Activated B cell treated with CpG ODN at 0.5 μM for 24 hours (primary cell): ENCODE results near the gene GPR39. TPM values are rescaled to one million over a fixed set of nuclear protein-coding genes. Genes with fewer than 3 reads are reported as not detected.

Source experiments
- ATAC-seq: fragments of 200-7000 bp; cut with Tn5 transposase; one replicate; pipeline ENCODE4 v1.10.0; 2021; ENCODE audit warnings: low read depth, mild to moderate bottlenecking, moderate library complexity
- CTCF ChIA-PET: fragments of 350-600 bp; sonication (Branson Sonifier 250); formaldehyde crosslinking; loops from one replicate; lab custom pipeline; 2021; ENCODE audit warnings: antibody characterized with exemption; lab: Charles Lee
- POLR2A ChIA-PET: fragments of 350-600 bp; sonication (Branson Sonifier 250); formaldehyde crosslinking; loops from one replicate; lab custom pipeline; 2021; ENCODE audit warnings: antibody characterized with exemption; lab: Charles Lee
- DNase-seq: peaks from one replicate; pipeline ENCODE4 v3.0.0; 2022
- H3K27ac Mint-ChIP-seq: one replicate; pipeline ENCODE4 v1.8.0; 2020; ENCODE audit warnings: mixed read lengths
- H3K27me3 Mint-ChIP-seq: one replicate; pipeline ENCODE4 v1.8.0; 2021; ENCODE audit warnings: mixed read lengths
- H3K36me3 Mint-ChIP-seq: one replicate; pipeline ENCODE4 v1.8.0; 2021; ENCODE audit warnings: low read depth, mixed read lengths
- H3K4me1 Mint-ChIP-seq: one replicate; pipeline ENCODE4 v1.8.0; 2021; ENCODE audit warnings: mixed read lengths
- H3K4me3 Mint-ChIP-seq: one replicate; pipeline ENCODE4 v1.8.0; 2020; ENCODE audit warnings: mild to moderate bottlenecking, mixed read lengths
- H3K9me3 Mint-ChIP-seq: one replicate; pipeline ENCODE4 v1.8.0; 2020; ENCODE audit warnings: mixed read lengths
- intact Hi-C: fragments of 100-400 bp; cut with micrococcal nuclease; formaldehyde crosslinking; loops from one replicate; pipeline ENCODE4 v1.15.1; 2024
- total RNA-seq: library from RNA; stranded (reverse); gene quantifications from 2 replicates; pipeline ENCODE4 v1.2.3, GENCODE V29; 2022
- TF ChIP-seq, protein P1 (sequence below): fragments of 200-600 bp; IDR thresholded peaks from one replicate; pipeline ENCODE4 v1.8.0; 2022; ENCODE audit warnings: antibody characterized with exemption, mild to moderate bottlenecking

GPR39 gene
- total RNA-seq, 1 donor from 2014 or later = not detected

DNA sequence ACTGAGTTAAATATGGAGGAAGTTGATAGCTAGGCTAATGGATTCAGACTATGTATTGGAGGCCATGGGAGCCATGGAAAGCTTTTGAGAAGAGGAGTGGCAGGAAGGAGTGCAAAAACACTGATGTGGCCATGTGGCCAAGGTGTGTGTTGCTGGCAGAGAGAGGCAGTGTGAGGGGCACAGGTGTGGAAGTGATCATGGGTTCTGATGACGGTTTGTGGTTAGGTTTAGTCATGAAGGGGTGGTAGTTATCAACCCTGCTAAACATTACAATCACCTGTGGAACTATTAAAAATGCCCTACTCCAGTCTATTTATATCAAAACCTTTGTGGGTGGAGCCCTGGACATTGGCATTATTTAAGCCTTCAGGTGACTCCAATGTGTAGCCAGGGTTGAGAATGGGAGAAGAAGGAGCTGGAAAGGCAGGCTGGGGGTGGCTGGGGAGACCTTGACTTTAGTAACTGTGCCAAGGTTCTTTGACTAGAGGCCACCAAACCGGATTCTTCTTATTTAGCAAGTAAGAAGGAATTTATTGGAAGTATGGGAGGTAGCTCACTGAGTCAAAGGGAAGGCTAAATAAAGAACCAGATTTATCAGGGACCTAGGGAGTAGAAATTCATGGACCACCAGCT lies 13.5 kb downstream of the GPR39 start:
- TF ChIP-seq, protein P1, sequence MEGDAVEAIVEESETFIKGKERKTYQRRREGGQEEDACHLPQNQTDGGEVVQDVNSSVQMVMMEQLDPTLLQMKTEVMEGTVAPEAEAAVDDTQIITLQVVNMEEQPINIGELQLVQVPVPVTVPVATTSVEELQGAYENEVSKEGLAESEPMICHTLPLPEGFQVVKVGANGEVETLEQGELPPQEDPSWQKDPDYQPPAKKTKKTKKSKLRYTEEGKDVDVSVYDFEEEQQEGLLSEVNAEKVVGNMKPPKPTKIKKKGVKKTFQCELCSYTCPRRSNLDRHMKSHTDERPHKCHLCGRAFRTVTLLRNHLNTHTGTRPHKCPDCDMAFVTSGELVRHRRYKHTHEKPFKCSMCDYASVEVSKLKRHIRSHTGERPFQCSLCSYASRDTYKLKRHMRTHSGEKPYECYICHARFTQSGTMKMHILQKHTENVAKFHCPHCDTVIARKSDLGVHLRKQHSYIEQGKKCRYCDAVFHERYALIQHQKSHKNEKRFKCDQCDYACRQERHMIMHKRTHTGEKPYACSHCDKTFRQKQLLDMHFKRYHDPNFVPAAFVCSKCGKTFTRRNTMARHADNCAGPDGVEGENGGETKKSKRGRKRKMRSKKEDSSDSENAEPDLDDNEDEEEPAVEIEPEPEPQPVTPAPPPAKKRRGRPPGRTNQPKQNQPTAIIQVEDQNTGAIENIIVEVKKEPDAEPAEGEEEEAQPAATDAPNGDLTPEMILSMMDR = no peak
- intact Hi-C loops = no loop called here
- H3K27ac Mint-ChIP-seq = no peak overlapping the region
- H3K27me3 Mint-ChIP-seq = no peaks in the 10 kb centered on the region
- peaks cover 2% of the 10 kb centered on the region for H3K9me3 Mint-ChIP-seq
- H3K36me3 Mint-ChIP-seq = no peaks in the 10 kb centered on the region
- ChIA-PET CTCF (no interaction called here), POLR2A (no interaction called here)
- DNase-seq = no peak
- H3K4me1 Mint-ChIP-seq = no peaks in the 10 kb centered on the region
- ATAC-seq = no peak
- H3K4me3 Mint-ChIP-seq = no peak overlapping the region

DNA sequence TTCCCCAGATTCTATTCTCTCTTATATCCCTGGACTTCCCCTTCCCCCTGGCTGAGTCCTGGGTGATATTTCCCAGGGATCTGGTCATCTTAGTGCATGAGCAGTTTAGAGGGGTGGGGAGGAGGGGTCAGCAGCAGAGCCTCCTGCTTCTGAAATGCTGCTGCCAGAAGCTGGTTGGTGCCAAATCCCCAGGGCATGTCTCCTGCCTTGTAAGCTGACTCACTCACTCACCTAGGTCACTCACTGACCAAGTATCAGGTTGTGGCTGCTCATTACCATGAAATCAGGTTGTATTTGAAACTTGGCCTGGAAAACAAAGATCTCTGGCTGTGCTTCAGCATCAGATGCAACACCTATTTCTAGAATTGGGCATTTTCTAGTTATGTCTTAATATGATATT lies 14.3 kb downstream of the GPR39 start:
- H3K36me3 Mint-ChIP-seq = no peaks in the 10 kb centered on the region
- no peak for DNase-seq
- H3K4me1 Mint-ChIP-seq = no peaks in the 10 kb centered on the region
- H3K4me3 Mint-ChIP-seq = no peak overlapping the region
- intact Hi-C loops = no loop called here
- H3K27ac Mint-ChIP-seq = no peak overlapping the region
- ChIA-PET CTCF (no interaction called here), POLR2A (no interaction called here)
- TF ChIP-seq, protein P1 = no peak
- H3K9me3 Mint-ChIP-seq = peaks cover 2% of the 10 kb centered on the region
- H3K27me3 Mint-ChIP-seq = no peaks in the 10 kb centered on the region
- no peak for ATAC-seq

DNA sequence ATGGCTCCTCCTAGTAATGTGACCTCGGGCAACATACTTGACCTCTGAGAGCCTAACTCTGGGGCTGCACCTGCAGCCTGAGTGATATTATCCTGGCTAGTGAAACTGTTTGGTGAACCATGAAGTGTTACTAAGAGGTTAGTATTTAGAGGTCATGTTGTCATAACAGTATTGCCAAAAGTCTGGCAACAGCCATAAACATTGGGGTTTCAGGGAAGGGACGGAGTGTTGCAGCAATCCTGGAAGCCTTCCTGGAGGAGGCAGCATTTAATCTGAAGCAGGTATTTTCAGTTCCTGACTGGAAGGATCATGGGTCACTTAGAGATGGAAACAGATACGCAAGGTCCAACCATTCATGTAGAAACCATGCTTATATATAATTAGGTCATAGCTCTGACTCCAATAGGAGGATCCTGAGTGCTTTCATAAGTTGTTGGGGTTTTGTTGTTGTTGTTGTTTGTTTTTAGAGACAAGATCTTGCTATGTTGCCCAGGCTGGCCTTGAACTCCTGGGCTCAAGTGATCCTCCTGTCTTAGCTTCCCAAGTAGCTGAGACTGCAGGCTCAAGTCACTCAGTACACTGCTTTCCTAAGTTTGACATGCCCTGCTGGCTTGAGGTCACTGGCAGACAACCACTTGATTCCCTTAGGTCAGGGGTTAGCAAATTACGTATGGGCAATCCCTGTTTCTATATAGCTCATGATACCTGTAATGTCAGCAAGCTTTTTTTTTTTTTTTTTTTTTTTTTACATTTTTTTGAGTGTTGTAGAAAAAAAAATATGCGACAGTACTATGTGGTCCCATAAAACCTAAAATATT lies 21.5 kb downstream of the GPR39 start:
- CTCF ChIA-PET = no interaction called here
- no peak for DNase-seq
- no peak overlapping the region for H3K4me3 Mint-ChIP-seq
- intact Hi-C loops = no loop called here
- ATAC-seq = no peak
- H3K27me3 Mint-ChIP-seq = no peaks in the 10 kb centered on the region
- H3K36me3 Mint-ChIP-seq = no peaks in the 10 kb centered on the region
- TF ChIP-seq, protein P1 = no peak
- no peak overlapping the region for H3K27ac Mint-ChIP-seq
- POLR2A ChIA-PET = no interaction called here
- no peaks in the 10 kb centered on the region for H3K9me3 Mint-ChIP-seq
- H3K4me1 Mint-ChIP-seq = no peaks in the 10 kb centered on the region

DNA sequence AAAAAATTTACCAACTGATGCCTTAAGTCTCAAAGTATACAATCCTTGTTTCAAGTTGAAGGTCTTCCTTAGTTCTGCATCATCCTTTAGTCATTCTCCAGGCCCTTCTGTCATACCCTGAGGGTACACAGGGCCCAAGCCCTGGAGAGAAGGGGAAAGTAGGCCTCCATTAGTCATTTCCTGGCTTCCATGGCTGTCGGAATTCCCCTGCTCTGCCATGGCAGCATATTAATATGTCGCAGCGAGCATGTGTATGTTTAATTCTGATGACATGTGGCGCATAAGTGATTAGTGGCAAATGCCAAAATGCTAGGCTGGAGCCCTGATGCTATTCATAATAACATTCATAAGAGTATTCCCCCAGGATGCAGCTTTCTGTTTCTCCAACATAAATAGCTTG lies 22.1 kb downstream of the GPR39 start:
- Mint-ChIP-seq H3K27ac (no peak overlapping the region), H3K4me1 (no peaks in the 10 kb centered on the region), H3K9me3 (no peaks in the 10 kb centered on the region), H3K4me3 (no peak overlapping the region), H3K36me3 (no peaks in the 10 kb centered on the region), H3K27me3 (no peaks in the 10 kb centered on the region)
- POLR2A ChIA-PET = no interaction called here
- ATAC-seq (no peak), DNase-seq (no peak)
- TF ChIP-seq, protein P1 = no peak
- intact Hi-C loops = no loop called here
- CTCF ChIA-PET = no interaction called here

DNA sequence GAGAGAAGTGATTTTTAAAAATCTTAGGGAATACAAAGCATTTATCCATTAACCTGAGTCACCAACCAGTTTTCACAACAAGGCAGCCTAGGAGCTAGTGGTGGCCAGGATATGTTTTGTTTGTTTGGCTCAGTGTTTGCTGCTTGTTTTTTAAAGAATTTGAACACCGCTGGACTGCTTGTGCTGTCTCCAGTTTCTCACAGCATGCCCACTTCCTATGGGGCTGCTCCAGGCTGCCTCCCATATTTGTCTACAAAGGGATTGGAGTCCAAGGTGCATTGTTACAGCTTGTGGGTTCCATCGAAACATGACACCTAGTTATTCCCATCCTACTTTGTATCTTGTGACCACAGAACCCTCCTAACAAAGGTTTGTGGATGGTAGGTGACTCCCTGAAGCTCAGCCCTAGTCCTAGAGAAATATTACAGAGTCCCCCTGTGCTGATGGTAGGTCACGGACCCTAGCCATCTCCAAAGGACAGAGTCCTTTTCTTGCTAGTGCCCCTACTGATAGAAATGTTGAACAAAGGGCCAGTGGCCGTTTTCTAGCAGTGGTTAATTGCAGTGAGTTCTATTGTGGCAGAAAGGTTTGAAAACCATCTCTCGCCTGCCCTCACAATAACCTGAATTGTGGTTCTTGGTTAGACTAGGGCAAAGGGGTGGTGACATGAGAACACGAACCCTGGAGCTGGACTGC lies 23.2 kb downstream of the GPR39 start:
- CTCF ChIA-PET = no interaction called here
- H3K4me3 Mint-ChIP-seq = no peak overlapping the region
- H3K36me3 Mint-ChIP-seq = no peaks in the 10 kb centered on the region
- H3K27ac Mint-ChIP-seq = no peak overlapping the region
- ATAC-seq (no peak), DNase-seq (no peak)
- TF ChIP-seq, protein P1 = no peak
- no peaks in the 10 kb centered on the region for H3K4me1 Mint-ChIP-seq
- no peaks in the 10 kb centered on the region for H3K27me3 Mint-ChIP-seq
- H3K9me3 Mint-ChIP-seq = no peaks in the 10 kb centered on the region
- intact Hi-C loops = no loop called here
- POLR2A ChIA-PET = no interaction called here
